PC-9 (cell line): ENCODE measurements around the gene TUSC1.

Experiments used
- CTCF ChIP-seq: fragments of 200-600 bp; sonication (generic); conservative IDR thresholded peaks from 2 replicates; pipeline ENCODE4 v1.6.1; 2017; ENCODE audit warnings: mixed run types, antibody characterized with exemption, mild to moderate bottlenecking, moderate library complexity
- EZH2 ChIP-seq: fragments of 200-600 bp; sonication (generic); IDR thresholded peaks from 2 replicates; pipeline ENCODE4 v1.8.0; 2017; ENCODE audit warnings: antibody characterized with exemption, low read depth

DNA sequence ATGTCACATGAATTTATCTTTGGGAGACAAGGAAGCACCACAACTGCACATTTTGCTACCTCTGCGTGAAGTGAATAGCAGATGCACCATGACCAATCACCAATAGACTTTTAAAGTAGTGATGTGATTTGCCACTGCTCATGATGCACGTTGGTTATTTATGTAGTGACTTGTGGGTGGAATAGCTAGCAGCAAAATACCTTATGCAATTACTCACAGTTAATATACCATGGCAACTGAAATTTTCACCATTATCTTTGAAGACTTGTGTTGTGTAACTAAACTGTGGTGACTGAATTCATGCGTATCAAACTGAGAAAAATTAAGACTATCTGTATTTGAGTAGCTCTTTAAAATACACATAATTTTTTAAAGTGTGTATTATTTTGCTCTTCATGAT is 46.2 kb upstream of the TUSC1 start:
- TF ChIP-seq CTCF (no peak), EZH2 (no peak)
